NCI-H1092 treated with DMSO at 0.1 percent for 48 hours (cell line): Measurements from ENCODE around the gene ABLIM3.

Experiments
- DNase-seq: peaks from one replicate; lab custom pipeline; 2025; lab: John Stamatoyannopoulos, UW

ABLIM3 gene

DNA sequence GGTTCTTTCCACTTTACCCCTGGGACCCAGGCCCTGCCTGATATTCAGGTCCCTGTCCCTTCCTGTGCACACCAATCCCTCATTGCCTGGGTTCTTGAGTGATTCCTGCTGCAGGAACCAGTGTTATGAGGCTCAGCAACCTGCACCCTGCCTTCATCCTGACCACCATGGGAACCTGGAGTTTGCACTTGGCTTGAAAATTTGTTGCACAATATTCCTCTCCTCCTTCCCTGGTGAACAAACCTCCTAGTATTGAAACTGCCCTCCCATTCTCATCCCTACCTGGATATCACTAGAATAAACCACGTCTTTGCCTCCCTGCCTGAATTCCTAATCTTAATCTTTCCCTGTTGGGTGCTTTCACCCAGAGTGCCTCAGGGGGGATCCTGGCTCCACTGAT is 78.3 kb downstream of the ABLIM3 start:
- DNase-seq = no peak

DNA sequence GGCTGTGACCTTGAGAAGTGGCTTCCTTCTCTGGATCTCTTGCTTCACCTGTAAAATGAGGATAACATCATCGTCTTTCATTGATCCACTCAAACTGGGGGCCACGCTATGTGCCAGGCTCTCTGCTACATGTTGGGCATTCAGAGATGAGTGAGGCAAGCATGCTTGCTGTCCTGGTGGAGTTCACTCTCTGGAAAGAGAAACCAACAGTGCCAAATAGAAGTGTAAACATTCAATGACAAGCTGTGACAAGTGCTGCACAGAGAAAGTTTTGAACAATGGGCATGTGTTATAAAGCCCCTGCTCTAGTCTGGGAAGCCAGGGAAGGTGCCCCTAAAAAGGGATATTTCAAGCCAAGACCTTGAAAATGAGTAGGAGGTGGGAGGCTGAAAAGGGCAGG is 79.5 kb downstream of the ABLIM3 start:
- DNase-seq = no peak

- no peak for DNase-seq
These were observed 80.0 kb downstream of the ABLIM3 start for GRCh38 chr5:149221326-149221725.

DNA sequence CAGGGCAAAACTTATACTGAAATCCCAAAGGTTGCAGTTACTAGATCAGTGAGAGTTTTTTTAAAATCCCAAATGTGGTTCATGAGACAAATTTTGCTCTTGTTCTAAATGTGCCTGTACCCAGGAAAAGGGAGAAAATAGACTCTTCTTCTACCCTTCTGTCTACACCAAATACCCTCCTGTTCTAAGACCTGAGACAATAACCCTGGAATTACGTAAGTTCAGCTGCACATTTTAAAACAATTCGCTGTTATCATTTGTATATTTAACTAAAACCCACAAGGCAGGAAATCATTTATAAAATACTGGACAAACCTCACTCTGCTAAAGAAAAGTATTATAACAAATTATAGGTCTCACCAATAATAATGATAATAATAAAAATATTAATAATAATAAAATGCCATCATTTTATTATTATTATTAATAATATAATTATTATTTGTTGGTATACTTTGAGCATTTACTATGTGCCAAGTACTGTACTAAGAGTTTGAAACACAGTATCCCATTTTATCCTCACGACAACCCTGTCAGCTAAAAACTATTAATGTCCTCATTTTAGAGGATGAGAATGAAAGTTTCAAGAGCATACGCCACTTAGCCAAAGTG is 80.5 kb downstream of the ABLIM3 start:
- DNase-seq = no peak

DNA sequence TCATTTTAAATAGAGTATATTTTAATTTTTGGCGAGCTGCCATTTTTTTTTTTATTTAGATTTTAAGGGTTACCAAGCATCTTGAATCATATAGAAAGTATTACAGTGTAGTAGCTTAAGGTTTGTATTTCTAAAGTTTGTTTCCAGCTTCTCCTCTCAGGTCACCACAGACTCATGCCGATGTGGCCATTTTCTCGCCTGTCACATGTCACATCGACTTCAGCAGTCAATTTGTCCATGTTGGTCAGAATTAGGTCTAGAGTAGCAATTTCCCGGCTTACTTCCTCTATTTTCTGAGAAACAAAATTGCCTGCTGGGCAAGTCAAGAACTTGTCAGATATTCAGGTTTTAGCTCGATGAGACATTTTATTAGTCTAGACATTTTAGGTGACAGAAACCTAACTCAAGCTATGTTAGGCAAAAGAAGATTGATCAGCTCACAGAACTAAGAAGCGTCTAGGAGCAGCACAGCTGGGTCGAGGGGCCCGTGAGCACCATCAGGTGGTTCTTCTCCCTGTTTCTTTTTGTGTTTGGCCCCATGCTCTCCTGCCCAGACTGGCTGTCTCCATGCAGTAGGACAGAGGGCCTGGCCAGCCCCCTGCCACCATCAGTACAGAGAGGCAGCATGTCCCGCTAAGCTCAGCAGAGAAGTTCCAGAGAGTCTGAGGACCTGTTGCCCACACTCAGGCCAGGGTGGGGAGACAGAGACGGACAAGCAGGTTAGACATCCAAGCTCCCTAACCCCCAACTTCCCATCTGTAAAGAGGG is 82.0 kb downstream of the ABLIM3 start:
- no peak for DNase-seq

DNA sequence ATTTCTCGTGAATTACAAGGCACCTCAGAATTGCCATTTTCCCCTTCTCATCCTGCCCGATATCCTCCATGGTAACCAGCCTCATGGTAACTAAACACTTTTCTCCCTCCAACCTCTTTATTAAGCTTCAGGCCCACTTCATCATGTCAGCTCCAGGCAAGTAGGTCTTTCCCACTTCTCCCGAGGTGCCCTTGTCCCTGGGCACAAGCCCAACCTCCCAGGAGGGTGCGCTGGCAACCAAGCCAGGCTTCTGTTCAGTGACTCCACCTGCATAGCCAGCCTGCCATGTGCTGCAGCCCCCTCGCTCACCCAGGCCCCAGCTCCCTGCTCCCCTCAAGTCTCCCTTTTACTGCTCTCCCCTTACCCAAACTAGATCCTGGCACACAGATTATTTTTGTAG is 83.0 kb downstream of the ABLIM3 start:
- peak; percentile 48 for DNase-seq

GRCh38 chr5:149227168-149227826 is 86.0 kb downstream of the ABLIM3 start:
- DNase-seq = no peak

GRCh38 chr5:149228618-149229297 is 87.5 kb downstream of the ABLIM3 start:
- DNase-seq = no peak

DNA sequence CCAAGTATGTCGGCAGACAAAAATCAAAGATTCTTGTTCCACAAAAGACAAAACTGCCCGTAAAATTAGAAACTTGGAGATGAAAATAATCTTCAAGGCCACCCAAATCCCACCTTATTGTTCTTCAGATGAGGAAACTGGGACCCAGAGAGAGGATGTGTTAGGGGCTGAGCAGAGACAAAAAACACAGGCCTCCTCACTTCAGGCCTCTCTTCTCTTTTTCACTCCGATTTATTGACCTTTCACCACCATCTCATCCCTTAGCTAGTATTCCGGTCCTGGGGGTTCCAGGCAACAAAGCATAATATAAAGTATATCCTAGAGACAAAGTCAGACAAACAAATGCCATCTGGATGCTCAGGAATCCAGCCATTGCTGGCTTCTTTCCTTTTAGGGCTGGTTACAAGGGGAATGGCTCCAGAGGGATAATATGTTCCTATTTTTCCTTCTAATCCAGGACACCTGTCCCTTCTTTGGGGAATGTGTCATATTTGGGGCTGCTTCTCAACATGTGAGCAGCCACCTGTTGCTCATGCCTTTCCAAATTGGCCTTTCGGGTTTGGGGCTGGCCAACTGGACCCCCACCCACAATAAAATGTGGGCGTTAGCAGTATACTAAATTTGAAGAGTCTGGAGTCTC is 88.1 kb downstream of the ABLIM3 start:
- DNase-seq = no peak

DNA sequence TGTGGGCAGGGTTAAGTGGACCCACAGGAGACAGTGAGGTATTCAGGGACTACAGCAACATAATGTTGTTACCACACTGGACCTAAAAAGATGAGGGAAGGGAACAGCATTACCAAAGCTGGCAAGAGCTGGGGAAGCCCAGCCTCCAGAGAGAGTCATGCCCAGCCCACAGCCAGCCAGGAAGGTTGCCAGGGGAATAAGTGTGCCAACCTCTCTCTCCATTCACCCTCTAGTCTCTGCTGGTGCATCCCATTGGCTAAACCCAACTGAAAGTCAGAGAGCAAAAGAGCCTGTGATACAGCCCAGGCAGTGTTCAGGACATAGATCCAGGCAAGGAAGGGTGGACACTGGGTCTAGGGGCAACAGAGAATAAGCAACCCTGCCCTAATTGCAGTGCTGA is 94.5 kb downstream of the ABLIM3 start:
- DNase-seq = no peak

GRCh38 chr5:149237662-149238061 is 96.4 kb downstream of the ABLIM3 start:
- no peak for DNase-seq

GRCh38 chr5:149238540-149238939 is 97.2 kb downstream of the ABLIM3 start:
- DNase-seq = no peak

DNA sequence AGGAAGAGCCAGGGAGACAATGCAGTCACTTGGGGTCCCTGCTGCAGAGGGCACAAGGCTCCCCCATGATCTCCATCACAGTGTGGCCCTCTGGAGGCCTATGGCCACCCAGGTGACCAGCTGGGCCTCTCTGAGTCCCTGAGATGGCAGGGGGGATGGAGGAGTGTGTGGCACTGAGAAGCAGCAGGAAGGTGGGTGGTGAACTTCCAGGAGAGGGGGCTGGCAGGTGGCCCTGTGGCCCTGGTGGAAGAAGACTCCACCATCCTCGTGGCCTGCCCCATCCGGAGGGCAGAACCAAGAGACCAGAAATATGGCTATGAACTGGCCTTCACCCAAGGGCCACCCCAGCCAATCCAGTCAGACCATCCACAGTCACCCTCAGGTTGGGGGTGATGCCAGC is 98.6 kb downstream of the ABLIM3 start:
- DNase-seq = no peak

GRCh38 chr5:149240354-149240998 is 99.2 kb downstream of the ABLIM3 start:
- no peak for DNase-seq

DNA sequence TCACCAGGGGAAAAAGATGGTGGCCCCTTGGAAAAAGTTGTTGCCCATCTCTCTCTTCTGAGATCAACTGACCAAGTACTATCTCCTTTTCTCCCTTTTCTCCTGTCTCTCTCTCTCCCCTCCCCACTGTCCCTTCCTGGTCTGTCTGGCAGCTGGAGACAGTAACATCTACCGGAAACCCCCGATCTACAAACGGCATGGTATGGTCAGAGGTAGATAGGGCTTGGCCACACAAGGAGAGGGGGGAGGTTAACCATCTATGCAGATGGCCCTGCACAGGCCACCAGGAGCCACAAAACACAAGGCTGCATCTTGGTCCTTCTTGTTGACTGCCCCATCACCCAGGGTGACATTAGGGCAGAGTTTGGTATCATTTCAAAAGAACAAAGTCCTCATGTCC is 101.0 kb downstream of the ABLIM3 start:
- no peak for DNase-seq

GRCh38 chr5:149246906-149247305 is 105.6 kb downstream of the ABLIM3 start:
- no peak for DNase-seq

GRCh38 chr5:149247726-149248125 is 106.4 kb downstream of the ABLIM3 start:
- DNase-seq = no peak

- no peak for DNase-seq
These were observed 110.3 kb downstream of the ABLIM3 start for GRCh38 chr5:149251546-149251945.

DNA sequence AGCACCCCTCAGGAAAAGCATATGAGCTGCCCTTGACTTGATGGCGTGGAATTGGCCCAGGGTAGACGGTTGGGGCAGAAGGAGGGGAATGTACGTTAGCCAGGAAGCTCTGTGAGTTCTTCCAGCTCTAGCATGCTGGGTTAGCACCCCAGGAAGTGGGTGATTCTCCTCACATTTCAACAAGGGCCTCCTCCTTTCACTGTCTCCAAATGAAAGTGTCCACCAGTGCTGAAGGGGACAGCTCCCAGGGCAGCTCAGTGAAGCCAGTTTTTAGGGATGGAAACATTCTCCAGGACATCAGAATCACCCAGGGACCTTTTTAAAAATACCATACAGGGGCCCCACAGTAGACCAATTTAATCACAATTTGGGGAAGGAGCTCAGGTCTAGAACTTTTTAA is 113.2 kb downstream of the ABLIM3 start:
- no peak for DNase-seq

DNA sequence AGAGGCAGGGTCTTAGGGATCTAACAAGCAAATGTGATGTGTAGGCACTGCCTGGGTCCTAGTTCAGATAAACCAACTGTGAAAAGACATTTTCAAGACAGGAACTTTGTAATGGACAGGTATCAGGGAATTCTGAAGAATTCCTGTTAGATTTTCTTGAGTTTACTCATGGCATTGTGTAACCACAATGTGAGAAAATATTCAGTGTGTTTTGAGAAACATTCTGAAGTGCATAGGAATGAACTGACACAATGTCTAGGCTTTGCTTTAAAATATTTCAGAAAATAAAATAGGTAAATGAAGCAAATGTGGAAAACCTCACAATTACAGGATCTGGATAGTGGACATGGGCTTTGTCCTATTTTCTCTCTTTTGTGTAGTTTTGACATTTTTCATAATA is 115.2 kb downstream of the ABLIM3 start:
- DNase-seq = no peak

DNA sequence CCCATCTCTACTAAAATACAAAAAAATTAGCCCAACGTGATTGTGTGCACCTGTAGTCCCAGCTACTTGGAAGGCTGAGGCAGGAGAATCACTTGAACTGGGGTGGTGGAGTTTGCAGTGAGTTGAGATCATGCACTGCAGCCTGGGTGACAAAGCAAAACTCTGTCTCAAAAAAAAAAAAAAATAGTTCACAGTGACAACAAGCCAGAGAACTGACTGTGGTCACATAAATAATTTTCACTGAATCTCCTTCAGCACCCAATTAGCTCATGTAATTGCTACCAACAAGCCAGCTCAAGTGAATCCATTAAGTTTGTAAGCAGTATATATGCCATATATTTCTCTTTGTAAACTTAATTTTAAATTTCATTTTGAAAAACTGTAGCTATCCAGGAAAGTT is 115.8 kb downstream of the ABLIM3 start:
- no peak for DNase-seq
